ENCODE measurements around the gene SNTA1. TPM values are rescaled to one million over a fixed set of nuclear protein-coding genes. Genes with fewer than 3 reads are reported as not detected.

SNTA1 gene
- total RNA-seq, 4 donors from 2014 or later, result 12.3 to 27.6 (median 20.6) TPM

DNA sequence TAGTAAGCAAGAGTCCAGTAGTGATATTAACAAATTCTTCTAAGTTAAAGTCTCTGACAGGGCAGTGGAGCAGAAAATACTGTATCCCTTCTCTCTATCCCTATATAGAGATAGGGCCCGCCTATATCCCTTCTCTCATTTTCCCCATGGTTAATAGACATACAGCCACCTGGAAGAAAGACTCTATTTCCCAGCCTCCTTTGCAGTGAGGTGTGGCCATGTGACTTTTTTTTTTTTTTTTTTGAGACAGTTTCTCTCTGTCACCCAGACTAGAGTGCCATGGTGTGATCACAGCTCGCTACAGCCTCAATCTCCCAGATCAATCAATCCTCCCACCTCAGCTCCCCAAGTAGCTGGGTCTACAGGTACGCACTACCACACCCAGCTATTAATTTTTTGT is 25.5 kb downstream of the SNTA1 start:
- Histone ChIP-seq H3K4me3 (no peak overlapping the region), H3K4me1 (no peaks in the 10 kb centered on the region), H3K27ac (no peak overlapping the region), H3K27me3 (no peaks in the 10 kb centered on the region), H3K36me3 (no peaks in the 10 kb centered on the region), H3K9me3 (no peaks in the 10 kb centered on the region)
- intact Hi-C loops (cut with DNase I; ENCODE audit: low total_unique reads), result no loop called here
- DNase-seq, result no peak
- no peak for TF ChIP-seq CTCF (IDR thresholded peaks at IDR 0.05)

GRCh38 chr20:33415948-33416347 is 27.6 kb downstream of the SNTA1 start:
- DNase-seq, result no peak
- no peaks in the 10 kb centered on the region for H3K36me3 ChIP-seq
- H3K9me3 ChIP-seq, result no peaks in the 10 kb centered on the region
- TF ChIP-seq CTCF (IDR thresholded peaks at IDR 0.05) (peak in 3 of 4 experiments; percentile 16 to 35 (median 29)), POLR2A (IDR thresholded peaks at IDR 0.05) (no peak)
- H3K4me1 ChIP-seq, result no peaks in the 10 kb centered on the region
- no peak overlapping the region for H3K4me3 ChIP-seq
- intact Hi-C loops (cut with DNase I; ENCODE audit: low total_unique reads), result no loop called here
- H3K27me3 ChIP-seq, result no peaks in the 10 kb centered on the region
- H3K27ac ChIP-seq, result no peak overlapping the region

GRCh38 chr20:33412484-33412838 is 31.1 kb downstream of the SNTA1 start:
- TF ChIP-seq CTCF (IDR thresholded peaks at IDR 0.05) (no peak), POLR2A (IDR thresholded peaks at IDR 0.05) (no peak)
- Histone ChIP-seq H3K4me3 (no peak overlapping the region), H3K27ac (no peak overlapping the region), H3K9me3 (no peaks in the 10 kb centered on the region), H3K36me3 (no peaks in the 10 kb centered on the region), H3K27me3 (no peaks in the 10 kb centered on the region), H3K4me1 (no peaks in the 10 kb centered on the region)
- intact Hi-C loops (cut with DNase I; ENCODE audit: low total_unique reads), result no loop called here
- DNase-seq, result no peak

DNA sequence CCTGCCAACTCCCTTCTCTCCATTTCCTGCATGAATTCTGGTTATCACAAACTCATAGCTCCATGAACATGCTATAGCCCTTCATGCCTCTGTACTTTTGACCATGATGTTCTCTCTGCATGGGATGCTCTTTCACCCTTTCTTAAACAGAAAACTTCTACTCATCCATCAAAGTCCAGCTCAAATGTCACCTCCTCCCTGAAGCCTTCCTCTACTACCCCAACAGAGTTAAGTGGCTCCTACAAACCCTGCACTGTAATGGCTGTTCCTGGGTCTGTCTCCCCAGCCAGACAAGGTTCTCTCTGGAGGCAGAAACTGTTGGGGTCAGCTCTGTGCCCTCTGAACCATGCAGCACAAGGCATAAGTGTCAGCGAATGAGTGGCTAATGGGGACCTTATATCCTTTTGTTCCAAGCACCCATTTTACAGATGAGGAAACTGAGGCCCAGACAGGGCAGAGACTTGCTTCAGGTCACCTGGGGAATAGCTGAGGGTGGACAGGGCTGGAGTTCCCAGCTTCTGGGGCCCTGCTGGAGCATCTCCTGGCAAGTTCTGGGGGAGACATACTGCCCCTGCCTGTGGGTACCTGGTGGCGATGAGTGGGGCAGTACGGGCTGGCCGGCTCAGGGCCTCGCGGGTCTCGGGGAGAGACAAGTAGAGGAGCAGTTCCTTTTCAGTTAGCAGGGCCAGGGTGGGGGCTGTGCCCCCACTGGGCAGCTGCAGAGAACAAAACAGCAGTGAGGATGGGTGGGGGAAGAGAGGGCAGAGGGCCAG is 31.7 kb downstream of the SNTA1 start:
- H3K27me3 ChIP-seq, result no peaks in the 10 kb centered on the region
- no peak for DNase-seq
- no peak overlapping the region for H3K4me3 ChIP-seq
- H3K9me3 ChIP-seq, result no peaks in the 10 kb centered on the region
- no peaks in the 10 kb centered on the region for H3K36me3 ChIP-seq
- no peak for TF ChIP-seq CTCF (IDR thresholded peaks at IDR 0.05)
- TF ChIP-seq POLR2A (IDR thresholded peaks at IDR 0.05), result no peak
- no peak overlapping the region for H3K27ac ChIP-seq
- intact Hi-C loops (cut with DNase I; ENCODE audit: low total_unique reads), result no loop called here
- no peaks in the 10 kb centered on the region for H3K4me1 ChIP-seq

GRCh38 chr20:33411242-33411641 is 32.3 kb downstream of the SNTA1 start:
- no peak for DNase-seq
- intact Hi-C loops (cut with DNase I; ENCODE audit: low total_unique reads), result no loop called here
- Histone ChIP-seq H3K4me3 (no peak overlapping the region), H3K9me3 (no peaks in the 10 kb centered on the region), H3K4me1 (no peaks in the 10 kb centered on the region), H3K36me3 (no peaks in the 10 kb centered on the region), H3K27ac (no peak overlapping the region), H3K27me3 (no peaks in the 10 kb centered on the region)
- no peak for TF ChIP-seq POLR2A (IDR thresholded peaks at IDR 0.05)
- TF ChIP-seq CTCF (IDR thresholded peaks at IDR 0.05), result no peak
